Keratinocyte (primary cell): ENCODE results near the gene SND1. TPM values are rescaled to one million over a fixed set of nuclear protein-coding genes. Genes with fewer than 3 reads are reported as not detected.

Experiments used
- DNase-seq: peaks from one replicate; pipeline ENCODE4 v3.0.0-alpha.2; 2011; ENCODE audit warnings: low read depth, missing footprints, low spot score
- FAIRE-seq: peaks from 2 replicates; lab custom pipeline; 2011; peaks lifted over from hg19 to GRCh38; lab: Jason Lieb, UNC
- H2AFZ ChIP-seq: 2 replicates; pipeline ENCODE4 v1.6.0; 2012; ENCODE audit warnings: low read length, control low read depth, inconsistent platforms; ENCODE audit not compliant: control insufficient read depth
- H3K27ac ChIP-seq: 2 replicates; pipeline ENCODE4 v1.5.1; 2011; ENCODE audit warnings: low read length; ENCODE audit not compliant: control insufficient read depth, insufficient read depth
- H3K27me3 ChIP-seq: 3 replicates; pipeline ENCODE4 v1.6.0; 2011; ENCODE audit warnings: low read length; ENCODE audit not compliant: control insufficient read depth, insufficient read depth; ENCODE audit errors: extremely low read depth
- H3K36me3 ChIP-seq, 2 experiments: 2 replicates in 1 of 2; 3 replicates in 1 of 2; pipeline ENCODE4 v1.5.1; 2011; ENCODE audit warnings: low read length in 2 of 2, mild to moderate bottlenecking in 1 of 2; ENCODE audit not compliant: control insufficient read depth in 2 of 2, insufficient read depth in 2 of 2; ENCODE audit errors: extremely low read depth in 1 of 2
- H3K4me1 ChIP-seq: 3 replicates; pipeline ENCODE4 v1.5.1; 2011; ENCODE audit warnings: low read length; ENCODE audit not compliant: control insufficient read depth, insufficient read depth; ENCODE audit errors: extremely low read depth
- H3K4me2 ChIP-seq: 3 replicates; pipeline ENCODE4 v1.6.0; 2011; ENCODE audit warnings: low read depth, low read length; ENCODE audit not compliant: control insufficient read depth, insufficient read depth; ENCODE audit errors: extremely low read depth
- H3K4me3 ChIP-seq, 3 experiments: fragments of 200-600 bp in 1 of 3; sonication (generic) in 1 of 3; 2 replicates in 2 of 3; 3 replicates in 1 of 3; pipeline ENCODE4 v1.5.1; 2011 to 2016; ENCODE audit warnings: low read length in 3 of 3, mild to moderate bottlenecking in 3 of 3, control low read depth in 2 of 3, inconsistent platforms in 1 of 3, low read depth in 1 of 3, mixed read lengths in 1 of 3, mixed run types in 1 of 3, moderate library complexity in 1 of 3; ENCODE audit not compliant: control insufficient read depth in 2 of 3, insufficient read depth in 2 of 3; ENCODE audit errors: extremely low read depth in 1 of 3
- H3K79me2 ChIP-seq: 2 replicates; pipeline ENCODE4 v1.6.0; 2012; ENCODE audit warnings: low read length; ENCODE audit not compliant: control insufficient read depth, insufficient read depth
- H3K9ac ChIP-seq: 3 replicates; pipeline ENCODE4 v1.6.0; 2011; ENCODE audit warnings: low read length; ENCODE audit not compliant: control insufficient read depth, insufficient read depth; ENCODE audit errors: extremely low read depth
- H3K9me1 ChIP-seq: 3 replicates; pipeline ENCODE4 v1.6.0; 2011; ENCODE audit warnings: low read length; ENCODE audit not compliant: control insufficient read depth, insufficient read depth; ENCODE audit errors: extremely low read depth
- H3K9me3 ChIP-seq: 2 replicates; pipeline ENCODE4 v1.5.1; 2012; ENCODE audit warnings: low read depth, low read length; ENCODE audit not compliant: control insufficient read depth
- H4K20me1 ChIP-seq: 3 replicates; pipeline ENCODE4 v1.6.0; 2011; ENCODE audit warnings: low read length; ENCODE audit not compliant: control insufficient read depth, insufficient read depth; ENCODE audit errors: extremely low read depth
- EZH2 ChIP-seq: IDR thresholded peaks from one replicate; pipeline ENCODE4 v1.6.1; 2012; ENCODE audit warnings: inconsistent platforms, mild to moderate bottlenecking, low read length, moderate library complexity
- dilution Hi-C: fragments of 300-500 bp; cut with MboI; formaldehyde crosslinking; loops from one replicate; pipeline ENCODE4 v1.7.0; 2020; ENCODE audit warnings: low sequenced_read_pairs; ENCODE audit not compliant: extremely low pct_ligation_motif_present
- polyA plus RNA-seq, 5 experiments: library from polyadenylated mRNA; depleted of rRNA in 3 of 5; stranded (reverse) in 3 of 5; stranded (forward) in 1 of 5; unstranded in 1 of 5; fragments of >200 nt; gene quantifications; 1 replicate in 1 of 5; 2 replicates in 3 of 5; 3 replicates in 1 of 5; pipeline versions ENCODE4 v1.2.1 to v1.2.3, GENCODE V29; 2011 to 2012; ENCODE audit warnings: missing spikeins in 2 of 5, low read depth in 1 of 5, low replicate concordance in 1 of 5
- TF ChIP-seq, protein P1 (sequence below), 3 experiments: IDR thresholded peaks in 1 of 3; conservative IDR thresholded peaks in 1 of 3; optimal IDR thresholded peaks in 1 of 3; 2 replicates in 2 of 3; 3 replicates in 1 of 3; pipeline versions ENCODE3 to v1.5.1; 2011; ENCODE audit warnings: low read length in 3 of 3, mild to moderate bottlenecking in 3 of 3, moderate library complexity in 2 of 3, control low read depth in 1 of 3, inconsistent platforms in 1 of 3; ENCODE audit not compliant: insufficient read depth in 2 of 3; ENCODE audit errors: extremely low read depth in 1 of 3

The SND1 gene
- polyA plus RNA-seq, 1 donor (not counting 4 experiments of a cell fraction or from before 2014, with no cell fraction given) = 140 TPM

DNA sequence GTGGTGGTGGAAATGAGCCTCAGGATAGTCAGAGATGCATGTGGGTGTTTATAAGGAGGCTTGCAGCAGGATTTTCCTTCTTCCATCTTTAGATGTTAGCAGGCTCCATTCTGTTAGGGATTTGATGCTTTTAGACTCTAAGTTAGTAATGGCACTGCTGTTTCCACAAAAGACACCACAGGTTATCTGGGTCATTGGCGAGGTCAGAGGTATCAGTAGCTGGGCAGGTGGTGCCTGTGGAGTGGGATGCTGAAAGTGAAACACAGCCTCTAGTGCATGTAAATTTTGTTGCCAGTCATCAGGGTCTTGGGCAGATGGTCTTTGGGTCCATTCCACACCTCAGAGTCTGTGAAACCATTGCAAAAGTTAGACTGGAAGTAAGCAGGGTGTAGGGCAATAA, 33.2 kb upstream of the SND1 start:
- H3K4me2 ChIP-seq = no peak overlapping the region
- H3K27ac ChIP-seq = no peak overlapping the region
- FAIRE-seq (no peak), DNase-seq (no peak)
- no peaks in the 10 kb centered on the region for H4K20me1 ChIP-seq
- H3K4me3 ChIP-seq = no peak overlapping the region
- H3K4me1 ChIP-seq = no peaks in the 10 kb centered on the region
- H3K9me3 ChIP-seq = no peaks in the 10 kb centered on the region
- dilution Hi-C loops = no loop called here
- no peak overlapping the region for H2AFZ ChIP-seq
- no peak overlapping the region for H3K9ac ChIP-seq
- H3K36me3 ChIP-seq = no peaks in the 10 kb centered on the region
- TF ChIP-seq, protein P1, sequence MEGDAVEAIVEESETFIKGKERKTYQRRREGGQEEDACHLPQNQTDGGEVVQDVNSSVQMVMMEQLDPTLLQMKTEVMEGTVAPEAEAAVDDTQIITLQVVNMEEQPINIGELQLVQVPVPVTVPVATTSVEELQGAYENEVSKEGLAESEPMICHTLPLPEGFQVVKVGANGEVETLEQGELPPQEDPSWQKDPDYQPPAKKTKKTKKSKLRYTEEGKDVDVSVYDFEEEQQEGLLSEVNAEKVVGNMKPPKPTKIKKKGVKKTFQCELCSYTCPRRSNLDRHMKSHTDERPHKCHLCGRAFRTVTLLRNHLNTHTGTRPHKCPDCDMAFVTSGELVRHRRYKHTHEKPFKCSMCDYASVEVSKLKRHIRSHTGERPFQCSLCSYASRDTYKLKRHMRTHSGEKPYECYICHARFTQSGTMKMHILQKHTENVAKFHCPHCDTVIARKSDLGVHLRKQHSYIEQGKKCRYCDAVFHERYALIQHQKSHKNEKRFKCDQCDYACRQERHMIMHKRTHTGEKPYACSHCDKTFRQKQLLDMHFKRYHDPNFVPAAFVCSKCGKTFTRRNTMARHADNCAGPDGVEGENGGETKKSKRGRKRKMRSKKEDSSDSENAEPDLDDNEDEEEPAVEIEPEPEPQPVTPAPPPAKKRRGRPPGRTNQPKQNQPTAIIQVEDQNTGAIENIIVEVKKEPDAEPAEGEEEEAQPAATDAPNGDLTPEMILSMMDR (optimal IDR thresholded peaks at IDR 0.05 in 1 of 3, IDR thresholded peaks at IDR 0.05 in 1 of 3, conservative IDR thresholded peaks at IDR 0.05 in 1 of 3; ENCODE audit: extremely low read depth in 1 of 3, insufficient read depth in 2 of 3, low read length in 3 of 3) = no peak
- H3K9me1 ChIP-seq = no peaks in the 10 kb centered on the region
- H3K79me2 ChIP-seq = no peaks in the 10 kb centered on the region
- peaks cover 44% of the 10 kb centered on the region for H3K27me3 ChIP-seq

DNA sequence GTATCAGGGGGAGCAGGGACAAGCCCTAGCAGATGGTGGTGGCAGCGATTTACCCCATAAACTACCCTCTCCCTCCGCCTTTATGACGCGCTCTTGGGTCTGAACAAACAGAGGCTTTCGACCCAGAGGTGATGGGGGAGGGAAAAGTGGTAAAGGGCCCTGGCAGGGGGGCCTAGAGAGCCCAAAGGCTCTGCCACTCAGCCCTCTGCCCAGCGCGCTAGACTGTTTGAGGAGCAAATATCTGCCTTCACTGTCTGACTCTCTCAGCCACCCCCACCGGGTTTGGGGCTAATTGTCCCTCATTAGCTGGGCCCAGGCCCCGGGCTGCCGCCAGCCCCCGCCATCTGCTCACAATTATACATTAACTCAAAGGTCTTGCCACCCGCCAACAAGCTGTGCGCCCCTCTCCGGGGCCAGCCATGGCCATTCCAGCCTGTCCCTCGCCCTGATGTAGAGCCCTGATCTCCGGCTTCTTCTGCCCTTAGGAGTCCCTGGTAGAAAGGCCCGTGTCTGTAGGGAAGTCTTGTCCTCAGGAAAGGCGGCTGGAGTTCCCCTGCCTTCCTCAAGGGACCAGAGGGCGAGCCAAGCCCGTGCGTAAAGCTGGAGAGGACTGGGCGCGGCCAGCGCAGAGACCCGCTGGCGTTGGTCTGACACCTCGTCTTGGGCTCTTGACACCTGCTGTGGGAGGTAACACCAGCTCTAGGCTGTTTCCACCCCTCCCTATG, 32.2 kb upstream of the SND1 start:
- no peak for FAIRE-seq
- Histone ChIP-seq H3K79me2 (no peaks in the 10 kb centered on the region), H3K9me1 (no peaks in the 10 kb centered on the region), H3K4me2 (no peak overlapping the region), H3K27ac (no peak overlapping the region), H3K4me1 (no peaks in the 10 kb centered on the region), H2AFZ (no peak overlapping the region), H3K36me3 (no peaks in the 10 kb centered on the region), H3K9ac (no peak overlapping the region), H3K9me3 (no peaks in the 10 kb centered on the region), H3K4me3 (no peak overlapping the region), H3K27me3 (peaks cover 42% of the 10 kb centered on the region), H4K20me1 (no peaks in the 10 kb centered on the region)
- TF ChIP-seq EZH2 = no peak
- TF ChIP-seq, protein P1 (optimal IDR thresholded peaks at IDR 0.05 in 1 of 3, IDR thresholded peaks at IDR 0.05 in 1 of 3, conservative IDR thresholded peaks at IDR 0.05 in 1 of 3; ENCODE audit: extremely low read depth in 1 of 3, insufficient read depth in 2 of 3, low read length in 3 of 3) = no peak
- no peak for DNase-seq
- dilution Hi-C loops = no loop called here
